CD4-positive, alpha-beta T cell treated with Interleukin-4 for 4 hours (primary cell): ENCODE data around the gene USP51.
"Not testable (repeated sequence)": the region's sequence is repeated elsewhere in the genome, so short reads cannot be mapped to it uniquely, and the experiment has no call there.

Source experiments
- DNase-seq: peaks from one replicate; pipeline ENCODE4 v3.0.0-alpha.2; 2020

USP51 gene

DNA sequence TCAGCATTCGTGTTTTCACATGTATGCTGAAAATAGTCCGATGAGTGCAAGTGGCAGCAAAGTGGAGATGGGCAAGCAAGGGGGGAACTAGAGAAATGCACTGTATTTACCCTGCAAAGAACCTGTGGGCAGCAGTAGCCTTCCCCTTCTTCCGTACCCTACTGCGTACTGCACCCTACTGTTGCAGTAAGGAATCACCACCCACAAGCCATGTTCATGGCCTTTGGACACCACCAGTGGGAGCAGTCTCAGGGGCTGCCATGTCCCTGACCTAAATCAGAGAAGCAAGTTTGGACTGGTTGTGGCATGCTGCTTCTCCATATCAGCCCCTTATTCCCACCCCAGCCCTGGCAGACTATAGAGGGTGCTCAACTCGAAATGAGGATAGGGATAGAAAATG is 25.6 kb downstream of the USP51 start:
- DNase-seq = not testable (repeated sequence)

DNA sequence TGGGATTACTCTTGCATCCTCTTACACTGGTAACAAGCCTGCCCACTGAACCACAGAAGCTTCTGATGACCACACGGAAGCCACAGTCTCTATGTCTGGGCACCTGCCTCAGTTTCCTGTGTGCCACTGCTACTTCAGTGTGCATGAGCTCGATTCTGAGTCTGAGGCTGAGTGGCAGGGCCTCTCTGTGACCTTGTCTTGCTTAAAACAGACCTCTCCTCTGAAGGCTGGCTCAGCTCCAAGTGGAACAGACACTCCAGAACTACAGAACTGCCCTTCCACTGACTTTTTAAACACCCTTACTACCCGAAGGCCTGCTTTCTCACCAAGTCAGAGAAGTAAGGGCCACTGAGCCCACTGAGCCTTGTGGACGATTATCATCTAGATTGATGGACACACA is 29.7 kb downstream of the USP51 start:
- DNase-seq = not testable (repeated sequence)

DNA sequence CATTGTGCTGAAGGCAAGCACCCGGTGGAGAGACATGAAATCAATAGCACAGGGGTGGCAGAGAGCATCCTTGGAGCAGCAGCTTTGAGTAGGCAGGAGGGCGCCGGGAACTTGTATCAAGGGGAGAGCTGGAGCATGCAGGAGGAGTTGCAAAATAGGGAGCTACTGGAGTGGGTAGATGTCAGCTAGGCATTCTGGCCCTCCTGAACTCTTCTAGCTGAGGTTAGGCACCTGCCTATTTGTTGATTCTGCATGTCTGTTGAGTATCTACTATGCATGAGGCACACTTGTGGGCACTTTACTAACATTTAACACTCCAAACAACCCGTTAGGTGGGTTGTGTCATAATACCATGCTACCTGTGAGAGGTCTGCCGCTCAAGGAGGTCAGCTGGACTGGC is 30.2 kb downstream of the USP51 start:
- not testable (repeated sequence) for DNase-seq

DNA sequence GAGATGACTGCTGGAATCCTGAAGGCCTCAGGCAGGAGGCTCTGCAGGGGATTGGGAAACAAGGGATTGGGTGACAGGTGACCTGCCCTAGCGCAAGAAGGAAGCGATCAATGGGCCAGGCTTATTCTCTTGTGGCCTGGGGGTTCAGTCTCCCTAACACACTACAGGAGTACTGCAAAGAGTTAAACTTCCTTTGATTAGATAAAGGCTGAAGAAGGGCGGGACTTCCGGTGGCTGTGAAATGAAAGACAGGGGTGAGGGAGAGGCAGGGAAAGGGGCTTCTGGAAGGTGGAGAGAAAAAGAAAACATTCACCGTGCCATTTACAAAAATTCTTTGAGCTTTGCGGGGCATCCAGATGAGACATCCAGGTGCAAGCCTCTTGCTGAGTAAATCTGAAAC is 33.9 kb downstream of the USP51 start:
- not testable (repeated sequence) for DNase-seq

DNA sequence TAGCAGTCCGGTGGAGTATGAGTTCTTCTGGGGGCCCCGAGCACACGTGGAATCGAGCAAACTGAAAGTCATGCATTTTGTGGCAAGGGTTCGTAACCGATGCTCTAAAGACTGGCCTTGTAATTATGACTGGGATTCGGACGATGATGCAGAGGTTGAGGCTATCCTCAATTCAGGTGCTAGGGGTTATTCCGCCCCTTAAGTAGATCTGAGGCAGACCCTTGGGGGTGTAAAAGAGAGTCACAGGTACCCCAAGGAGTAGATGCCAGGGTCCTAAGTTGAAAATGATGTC is 36.9 kb downstream of the USP51 start:
- no peak for DNase-seq

DNA sequence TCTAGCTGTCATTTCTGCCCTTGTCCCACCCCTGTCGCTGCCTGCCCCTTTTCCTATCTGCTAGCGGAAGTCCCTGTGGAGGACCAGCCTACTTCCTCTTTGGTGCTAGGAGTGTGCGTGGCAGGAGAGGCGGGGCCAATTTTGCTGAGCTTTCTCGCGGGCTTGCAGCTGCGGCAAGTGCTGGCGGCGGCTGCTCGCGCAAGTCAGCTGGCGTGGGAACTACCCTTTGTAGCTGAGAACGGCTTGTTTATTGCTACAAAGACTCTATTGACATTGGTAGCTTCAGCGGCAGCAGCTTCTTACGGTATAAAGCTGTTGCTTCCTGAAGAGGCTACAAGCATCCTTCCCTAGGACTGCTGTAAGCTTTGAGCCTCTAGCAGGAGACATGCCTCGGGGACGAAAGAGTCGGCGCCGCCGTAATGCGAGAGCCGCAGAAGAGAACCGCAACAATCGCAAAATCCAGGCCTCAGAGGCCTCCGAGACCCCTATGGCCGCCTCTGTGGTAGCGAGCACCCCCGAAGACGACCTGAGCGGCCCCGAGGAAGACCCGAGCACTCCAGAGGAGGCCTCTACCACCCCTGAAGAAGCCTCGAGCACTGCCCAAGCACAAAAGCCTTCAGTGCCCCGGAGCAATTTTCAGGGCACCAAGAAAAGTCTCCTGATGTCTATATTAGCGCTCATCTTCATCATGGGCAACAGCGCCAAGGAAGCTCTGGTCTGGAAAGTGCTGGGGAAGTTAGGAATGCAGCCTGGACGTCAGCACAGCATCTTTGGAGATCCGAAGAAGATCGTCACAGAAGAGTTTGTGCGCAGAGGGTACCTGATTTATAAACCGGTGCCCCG is 37.4 kb downstream of the USP51 start, which contains the start of gene MAGEH1:
TSS of gene MAGEH1 (plus strand) at position 138 of the 843 bp plus-strand sequence. CDS start at position 386, 248 bp downstream.
- DNase-seq = peak; percentile 81

DNA sequence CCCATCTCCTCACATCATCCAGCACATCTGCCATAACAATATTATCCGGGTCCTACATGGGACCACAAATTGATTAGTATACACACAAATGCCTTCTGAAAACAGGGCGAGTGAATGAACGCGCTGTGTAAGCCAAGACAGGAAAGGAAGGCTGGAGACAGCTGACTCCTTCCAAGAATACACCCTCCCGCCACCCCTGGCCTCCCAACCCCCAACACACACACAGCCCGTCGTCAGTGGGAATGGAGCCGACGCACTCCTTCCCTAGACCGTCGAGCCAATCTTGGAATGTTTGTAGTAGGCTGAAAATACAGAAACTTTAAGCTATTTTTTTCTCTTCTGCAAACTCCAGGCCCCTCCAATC is 38.0 kb downstream of the USP51 start:
- no peak for DNase-seq

DNA sequence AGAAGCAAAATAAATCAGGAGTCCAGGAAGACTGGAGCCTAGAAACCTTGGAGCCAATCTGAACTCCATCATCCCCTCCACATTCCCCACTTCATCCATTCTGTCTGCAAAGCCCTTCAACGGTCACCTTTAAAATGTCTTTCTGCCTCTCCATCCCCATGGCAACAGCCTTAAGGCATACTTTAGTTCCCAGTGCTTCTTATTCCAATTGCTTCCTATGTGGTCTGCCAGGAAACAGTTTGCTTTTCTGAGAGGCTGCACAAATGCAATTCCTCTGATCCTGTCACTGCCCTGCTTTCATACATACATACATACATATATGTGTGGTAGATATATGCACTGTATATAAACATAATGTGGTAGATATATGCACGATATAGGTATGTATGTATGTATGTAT is 38.5 kb downstream of the USP51 start:
- no peak for DNase-seq

DNA sequence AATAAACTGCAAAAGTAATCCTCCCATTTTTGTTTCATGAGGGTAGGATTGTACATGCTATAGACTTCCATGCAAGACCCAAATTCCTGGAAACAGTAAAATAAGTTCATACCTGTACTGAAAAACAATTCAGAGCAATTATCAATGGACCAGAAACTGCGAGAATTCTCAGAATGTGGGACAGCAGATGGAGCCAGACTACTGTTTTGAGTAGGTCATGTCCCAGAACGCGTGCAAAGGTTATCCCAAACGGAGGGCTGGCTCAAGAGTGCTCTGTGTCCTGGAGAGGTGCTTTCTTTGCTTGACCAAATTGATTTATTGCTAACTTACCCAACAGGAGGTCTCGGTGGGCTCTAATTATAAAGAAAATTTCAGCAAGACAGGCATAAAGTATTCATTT is 39.4 kb downstream of the USP51 start:
- no peak for DNase-seq

DNA sequence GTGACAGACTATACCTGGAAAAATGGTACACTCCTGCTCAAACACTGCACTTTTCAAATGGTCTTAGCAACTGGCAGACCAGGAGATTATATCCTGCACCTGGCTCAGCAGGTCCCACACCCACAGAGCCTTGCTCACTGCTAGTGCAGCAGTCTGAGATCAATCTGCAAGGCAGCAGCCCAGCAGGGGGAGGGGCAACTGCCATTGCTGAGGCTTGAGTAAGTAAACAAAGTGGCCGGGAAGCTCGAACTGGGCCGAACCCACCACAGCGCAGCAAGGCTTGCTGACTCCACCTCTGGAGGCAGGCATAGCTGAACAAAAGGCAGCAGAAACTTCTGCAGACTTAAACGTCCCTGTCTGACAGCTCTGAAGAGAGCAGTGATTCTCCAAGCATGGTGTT is 46.2 kb downstream of the USP51 start:
- not testable (repeated sequence) for DNase-seq
